AG04450 (cell line): ENCODE measurements around the gene IER5. TPM values are rescaled to one million over a fixed set of nuclear protein-coding genes. Genes with fewer than 3 reads are reported as not detected.

Experiments used
- CTCF ChIA-PET: fragments of 300-600, 350-600 bp; formaldehyde crosslinking; extraction: SDS; loops from one replicate; lab custom pipeline; 2022; ENCODE audit warnings: antibody characterized with exemption, inconsistent platforms; lab: Charles Lee
- POLR2A ChIA-PET: fragments of 350-600 bp; formaldehyde crosslinking; extraction: SDS; loops from one replicate; lab custom pipeline; 2021; ENCODE audit warnings: antibody characterized with exemption, inconsistent platforms; lab: Yijun Ruan, JAX
- DNase-seq: peaks from one replicate; pipeline ENCODE4 v3.0.0-alpha.2; 2011; ENCODE audit warnings: low read depth, low spot score
- H3K27ac ChIP-seq: one replicate; pipeline ENCODE4 v1.5.1; 2012; ENCODE audit warnings: low read depth, low read length, control low read depth
- H3K27me3 ChIP-seq: one replicate; pipeline ENCODE4 v1.6.0; 2012; ENCODE audit warnings: low read length; ENCODE audit not compliant: control insufficient read depth, insufficient read depth
- H3K4me3 ChIP-seq: 2 replicates; pipeline ENCODE4 v1.5.1; 2011; ENCODE audit warnings: mild to moderate bottlenecking, low read depth, low read length, control low read depth
- H3K9me3 ChIP-seq: 2 replicates; pipeline ENCODE4 v1.5.1; 2012; ENCODE audit warnings: low read length; ENCODE audit not compliant: control insufficient read depth, insufficient read depth
- polyA plus RNA-seq: library from polyadenylated mRNA; depleted of rRNA; stranded (reverse); fragments of >200 nt; gene quantifications from 2 replicates; pipeline ENCODE4 v1.2.3, GENCODE V29; 2011
- TF ChIP-seq, protein P1 (sequence below): IDR thresholded peaks from 2 replicates; pipeline ENCODE4 v1.5.1; 2011; ENCODE audit warnings: low read depth, low read length, control low read depth, inconsistent platforms

IER5 gene
- polyA plus RNA-seq, 1 experiment, result 20.7 TPM

DNA sequence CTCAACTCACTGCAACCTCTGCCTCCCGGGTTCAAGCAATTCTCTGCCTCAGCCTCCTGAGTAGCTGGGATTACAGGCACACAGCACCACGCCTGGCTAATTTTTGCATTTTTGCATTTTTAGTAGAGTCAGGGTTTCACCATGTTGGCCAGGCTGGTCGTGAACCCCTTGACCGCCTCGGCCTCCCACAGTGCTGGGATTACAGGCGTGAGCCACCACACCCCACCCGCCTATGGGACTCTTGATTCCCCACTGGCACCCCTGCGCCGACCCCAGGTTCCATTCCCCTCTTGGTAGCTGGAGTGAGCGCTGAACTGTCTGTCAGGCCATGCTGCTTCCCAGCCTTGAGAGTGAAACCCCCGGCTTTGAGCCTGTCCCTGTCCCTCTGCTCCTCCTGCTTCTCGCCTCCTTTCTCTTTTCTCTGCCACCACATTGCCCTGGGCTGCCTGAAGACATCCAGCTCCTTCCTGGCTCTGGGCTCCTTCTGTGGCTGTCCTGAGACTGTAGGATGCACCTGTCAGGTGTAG lies 48.8 kb downstream of the IER5 start:
- TF ChIP-seq, protein P1, sequence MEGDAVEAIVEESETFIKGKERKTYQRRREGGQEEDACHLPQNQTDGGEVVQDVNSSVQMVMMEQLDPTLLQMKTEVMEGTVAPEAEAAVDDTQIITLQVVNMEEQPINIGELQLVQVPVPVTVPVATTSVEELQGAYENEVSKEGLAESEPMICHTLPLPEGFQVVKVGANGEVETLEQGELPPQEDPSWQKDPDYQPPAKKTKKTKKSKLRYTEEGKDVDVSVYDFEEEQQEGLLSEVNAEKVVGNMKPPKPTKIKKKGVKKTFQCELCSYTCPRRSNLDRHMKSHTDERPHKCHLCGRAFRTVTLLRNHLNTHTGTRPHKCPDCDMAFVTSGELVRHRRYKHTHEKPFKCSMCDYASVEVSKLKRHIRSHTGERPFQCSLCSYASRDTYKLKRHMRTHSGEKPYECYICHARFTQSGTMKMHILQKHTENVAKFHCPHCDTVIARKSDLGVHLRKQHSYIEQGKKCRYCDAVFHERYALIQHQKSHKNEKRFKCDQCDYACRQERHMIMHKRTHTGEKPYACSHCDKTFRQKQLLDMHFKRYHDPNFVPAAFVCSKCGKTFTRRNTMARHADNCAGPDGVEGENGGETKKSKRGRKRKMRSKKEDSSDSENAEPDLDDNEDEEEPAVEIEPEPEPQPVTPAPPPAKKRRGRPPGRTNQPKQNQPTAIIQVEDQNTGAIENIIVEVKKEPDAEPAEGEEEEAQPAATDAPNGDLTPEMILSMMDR, result no peak
- no peak overlapping the region for H3K27ac ChIP-seq
- H3K4me3 ChIP-seq, result no peak overlapping the region
- H3K9me3 ChIP-seq, result no peaks in the 10 kb centered on the region; the same call in 1 of the 2 replicates
- ChIA-PET POLR2A (no interaction called here), CTCF (interaction anchor here (0.9 kb wide), 1 partner anchor 33 kb away, joined by 3 read pairs; no protein-coding TSS in a partner anchor)
- no peaks in the 10 kb centered on the region for H3K27me3 ChIP-seq
- no peak for DNase-seq

DNA sequence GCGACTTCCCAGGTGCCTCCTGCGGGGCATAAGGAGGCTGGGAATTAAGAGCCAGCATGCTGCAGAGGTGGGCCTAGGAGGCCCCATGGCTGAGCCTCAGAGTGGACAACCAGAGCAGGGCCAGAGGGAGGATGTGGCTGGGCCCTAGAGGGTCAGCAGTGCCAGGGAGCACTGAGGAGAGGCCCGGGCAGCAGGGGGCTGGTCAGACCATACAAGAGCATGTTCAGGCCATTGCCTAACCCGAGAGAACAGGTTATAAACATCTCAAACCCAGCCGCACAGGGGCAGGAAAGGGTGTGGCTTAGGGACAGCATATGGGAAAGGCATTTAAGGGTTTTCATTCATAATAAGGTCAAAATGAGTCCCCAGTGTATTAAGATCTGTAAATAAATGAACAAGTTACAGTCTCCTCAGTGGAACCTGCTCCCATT lies 51.1 kb downstream of the IER5 start:
- ChIA-PET POLR2A (interaction anchor here (2.3 to 5.1 kb wide), 4 partner anchors 27 to 51 kb away, joined by 7 to 82 read pairs (median 22); partner anchors contain the start of gene IER5), CTCF (interaction anchor here (0.9 to 5.1 kb wide), 5 partner anchors 11 to 662 kb away, joined by 3 to 55 read pairs (median 3); no protein-coding TSS in a partner anchor)
- no peaks in the 10 kb centered on the region for H3K27me3 ChIP-seq
- H3K9me3 ChIP-seq, result no peaks in the 10 kb centered on the region; the same call in 1 of the 2 replicates
- TF ChIP-seq, protein P1, result no peak
- H3K4me3 ChIP-seq, result no peak overlapping the region
- peak overlapping the region; percentile 61 for H3K27ac ChIP-seq
- no peak for DNase-seq

DNA sequence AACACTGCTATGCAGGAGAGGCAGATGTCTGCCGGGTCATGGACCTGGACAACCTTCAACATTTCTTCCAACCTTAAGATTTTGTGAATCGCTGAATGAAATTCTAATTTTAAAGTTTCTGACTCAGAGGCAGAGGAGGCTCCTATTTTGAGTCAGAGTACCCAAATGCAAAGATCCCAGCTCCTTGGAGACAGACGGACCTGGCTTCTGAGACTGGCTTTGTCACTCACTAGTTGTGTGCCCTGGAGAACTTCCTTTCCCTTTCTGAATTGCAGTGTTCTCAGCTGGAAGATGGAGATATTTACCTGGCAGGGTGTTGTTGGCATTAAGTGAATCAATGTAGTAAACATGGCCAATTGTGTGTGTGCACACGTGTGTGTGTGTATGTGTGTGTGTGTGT lies 51.9 kb downstream of the IER5 start:
- TF ChIP-seq, protein P1, result no peak
- no peak for DNase-seq
- no peak overlapping the region for H3K27ac ChIP-seq

DNA sequence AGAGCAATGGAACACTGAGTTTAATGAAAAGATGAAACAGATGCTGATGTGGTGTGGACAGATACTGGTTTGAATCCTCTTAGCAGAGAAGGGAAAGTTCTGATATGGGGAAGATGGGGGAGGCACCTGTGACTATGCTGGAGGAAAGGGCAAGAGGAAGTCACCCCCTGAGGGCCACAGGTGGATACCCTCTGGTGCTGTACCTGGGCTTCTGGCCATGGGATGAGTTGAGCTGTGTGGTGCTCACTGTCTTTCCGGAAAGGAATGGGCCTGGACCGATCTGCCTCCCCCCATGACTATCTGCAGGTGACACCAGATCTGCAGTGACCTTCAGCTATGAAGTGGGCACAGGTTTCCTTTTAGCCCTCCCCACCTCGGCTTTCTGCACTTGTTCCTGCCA lies 52.4 kb downstream of the IER5 start:
- Histone ChIP-seq H3K9me3 (no peaks in the 10 kb centered on the region; the same call in none of the 2 replicates), H3K27ac (no peak overlapping the region), H3K27me3 (peaks cover 1% of the 10 kb centered on the region), H3K4me3 (no peak overlapping the region)
- ChIA-PET POLR2A (interaction anchor here (0.6 to 5.1 kb wide), 7 partner anchors 13 to 118 kb away, joined by 3 to 82 read pairs (median 9); partner anchors contain the start of gene IER5), CTCF (interaction anchor here (0.5 to 5.1 kb wide), 17 partner anchors 12 to 917 kb away, joined by 3 to 55 read pairs (median 14); no protein-coding TSS in a partner anchor)
- DNase-seq, result no peak
- TF ChIP-seq, protein P1, result no peak

More for the DNA sequence above, 51.9 kb downstream of the IER5 start:
- Histone ChIP-seq H3K9me3 (no peaks in the 10 kb centered on the region; the same call in 1 of the 2 replicates), H3K4me3 (no peak overlapping the region), H3K27me3 (no peaks in the 10 kb centered on the region)
- ChIA-PET CTCF (interaction anchor here (0.7 to 5.1 kb wide), 8 partner anchors 11 to 663 kb away, joined by 3 to 55 read pairs (median 14); no protein-coding TSS in a partner anchor), POLR2A (interaction anchor here (2.3 to 5.1 kb wide), 4 partner anchors 27 to 51 kb away, joined by 7 to 82 read pairs (median 22); partner anchors contain the start of gene IER5)
